AG10803 (cell line): ENCODE results near the gene MYOG.

Experiments
- DNase-seq: peaks from one replicate; pipeline ENCODE4 v3.0.0; 2010; ENCODE audit warnings: low read depth
- H3K4me3 ChIP-seq: 2 replicates; pipeline ENCODE4 v1.5.1; 2011; ENCODE audit warnings: mild to moderate bottlenecking, low read length, control low read depth
- CTCF ChIP-seq: conservative IDR thresholded peaks from 2 replicates; pipeline ENCODE4 v1.5.1; 2011; ENCODE audit warnings: mild to moderate bottlenecking, low read length, control low read depth, inconsistent platforms

MYOG gene

GRCh38 chr1:203056516-203056915, 29.3 kb downstream of the MYOG start:
- no peak for DNase-seq
- no peak for TF ChIP-seq CTCF
- H3K4me3 ChIP-seq = no peak overlapping the region

- no peak overlapping the region for H3K4me3 ChIP-seq
- TF ChIP-seq CTCF = no peak
- no peak for DNase-seq
Measured at GRCh38 chr1:203056012-203056411, 29.8 kb downstream of the MYOG start.

- no peak for DNase-seq
- TF ChIP-seq CTCF = no peak
- no peak overlapping the region for H3K4me3 ChIP-seq
Measured at GRCh38 chr1:203055161-203055799, 30.5 kb downstream of the MYOG start.

GRCh38 chr1:203054642-203055041, 31.2 kb downstream of the MYOG start:
- no peak overlapping the region for H3K4me3 ChIP-seq
- no peak for DNase-seq
- TF ChIP-seq CTCF = no peak

GRCh38 chr1:203054184-203054583, 31.6 kb downstream of the MYOG start:
- no peak overlapping the region for H3K4me3 ChIP-seq
- TF ChIP-seq CTCF = no peak
- no peak for DNase-seq

- no peak for DNase-seq
- TF ChIP-seq CTCF = no peak
- H3K4me3 ChIP-seq = no peak overlapping the region
Measured at GRCh38 chr1:203052601-203053000, 33.2 kb downstream of the MYOG start.

- DNase-seq = no peak
- H3K4me3 ChIP-seq = no peak overlapping the region
- TF ChIP-seq CTCF = no peak
Measured at GRCh38 chr1:203051841-203052324, 33.9 kb downstream of the MYOG start.
